A673 (cell line): ENCODE data around the gene COMT. TPM values are rescaled to one million over a fixed set of nuclear protein-coding genes. Genes with fewer than 3 reads are reported as not detected.

ENCODE experiments used
- BruUV-seq: library from RNA; stranded (reverse); fragments of 400-500 nt; replicated peaks from 2 replicates; lab custom pipeline; 2021; lab: Mats Ljungman, UMichigan
- CTCF ChIA-PET: fragments of 300-600 bp; sonication (Branson Sonifier 250); formaldehyde crosslinking; loops from one replicate; lab custom pipeline; 2022; ENCODE audit warnings: antibody characterized with exemption; lab: Charles Lee
- POLR2A ChIA-PET: fragments of 300-600 bp; sonication (Branson Sonifier 250); formaldehyde crosslinking; loops from one replicate; lab custom pipeline; 2022; ENCODE audit warnings: antibody characterized with exemption; ENCODE audit not compliant: low non-redundant PET; lab: Charles Lee
- DNase-seq: peaks from one replicate; pipeline ENCODE4 v3.0.0-alpha.2; 2015; ENCODE audit warnings: low spot score
- H3K27ac ChIP-seq: fragments of 200-600 bp; sonication (generic); 2 replicates; pipeline ENCODE4 v1.5.1; 2016; ENCODE audit warnings: mixed run types, low read depth, mild to moderate bottlenecking, mixed read lengths, antibody characterized with exemption, low read length; ENCODE audit not compliant: poor library complexity, severe bottlenecking
- H3K27me3 ChIP-seq: fragments of 200-600 bp; sonication (generic); replicated peaks from 2 replicates; pipeline ENCODE4 v1.6.1; 2017; ENCODE audit warnings: mixed run types, low read depth, mild to moderate bottlenecking, mixed read lengths, antibody characterized with exemption, low read length; ENCODE audit not compliant: insufficient read depth, poor library complexity
- H3K36me3 ChIP-seq: fragments of 200-600 bp; sonication (generic); 2 replicates; pipeline ENCODE4 v1.6.1; 2016; ENCODE audit warnings: mixed run types, mild to moderate bottlenecking, mixed read lengths, antibody characterized with exemption, low read length; ENCODE audit not compliant: insufficient read depth, poor library complexity, severe bottlenecking
- H3K4me1 ChIP-seq: fragments of 200-600 bp; sonication (generic); 2 replicates; pipeline ENCODE4 v1.6.1; 2017; ENCODE audit warnings: mixed run types, mild to moderate bottlenecking, mixed read lengths, antibody characterized with exemption, low read length; ENCODE audit not compliant: insufficient read depth, poor library complexity, severe bottlenecking
- H3K4me3 ChIP-seq: fragments of 200-600 bp; sonication (generic); 2 replicates; pipeline ENCODE4 v1.5.1; 2016; ENCODE audit warnings: low read depth, mixed run types, mild to moderate bottlenecking, mixed read lengths, low read length; ENCODE audit not compliant: poor library complexity, severe bottlenecking
- H3K9me3 ChIP-seq: fragments of 200-600 bp; sonication (generic); 2 replicates; pipeline ENCODE4 v1.6.1; 2016; ENCODE audit warnings: mixed run types, low read depth, mild to moderate bottlenecking, mixed read lengths, antibody characterized with exemption, low read length; ENCODE audit not compliant: poor library complexity, severe bottlenecking
- CTCF ChIP-seq: fragments of 300-800, 200-600 bp; sonication (generic); conservative IDR thresholded peaks from 2 replicates; pipeline ENCODE4 v1.5.1; 2017; ENCODE audit warnings: low read depth, mild to moderate bottlenecking, antibody characterized with exemption, low read length, moderate library complexity, mixed read lengths
- EZH2 ChIP-seq: fragments of 200-600 bp; sonication (generic); IDR thresholded peaks from 2 replicates; pipeline ENCODE4 v1.6.1; 2017; ENCODE audit warnings: borderline replicate concordance, low read depth, mild to moderate bottlenecking, mixed read lengths, antibody characterized with exemption, low read length; ENCODE audit not compliant: poor library complexity, severe bottlenecking
- intact Hi-C: fragments of 100-400 bp; cut with micrococcal nuclease; formaldehyde crosslinking; loops from one replicate; pipeline ENCODE4 v1.10.0; 2022; ENCODE audit not compliant: unreplicated experiment
- total RNA-seq: library from RNA; stranded (reverse); gene quantifications from 2 replicates; pipeline ENCODE4 v1.2.3, GENCODE V29; 2021

The COMT gene
- total RNA-seq, 1 experiment from 2014 or later: 87.8 TPM

DNA sequence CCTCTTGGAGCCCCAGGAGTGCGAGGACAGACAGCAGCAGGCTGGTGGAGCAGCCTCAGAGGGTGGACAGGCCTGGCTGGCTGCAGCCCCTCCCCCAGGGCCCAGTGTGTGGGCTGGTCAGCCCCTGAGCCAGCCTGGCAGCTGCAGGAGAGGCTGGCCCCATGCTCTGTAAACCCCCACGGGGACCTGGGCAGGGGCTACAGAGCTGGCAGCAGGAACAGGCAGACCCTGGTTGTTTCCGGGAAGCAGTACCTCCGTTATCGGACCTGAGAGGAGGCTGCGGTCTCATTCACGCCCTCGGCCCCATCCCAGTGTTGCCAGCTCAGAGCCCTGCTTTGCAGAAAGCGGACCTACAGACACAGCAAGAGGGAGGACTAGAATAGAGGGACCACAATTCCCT is 38.5 kb upstream of the COMT start:
- no peak for DNase-seq

GRCh38 chr22:19903513-19903912 is 38.1 kb upstream of the COMT start:
- no peak overlapping the region for H3K4me3 ChIP-seq
- no peak for TF ChIP-seq CTCF
- TF ChIP-seq EZH2: no peak
- H3K27me3 ChIP-seq: no peaks in the 10 kb centered on the region
- no peaks in the 10 kb centered on the region for H3K36me3 ChIP-seq
- no peaks in the 10 kb centered on the region for H3K9me3 ChIP-seq
- no peak overlapping the region for H3K27ac ChIP-seq
- intact Hi-C loops: no loop called here
- ChIA-PET POLR2A (no interaction called here), CTCF (interaction anchor here (1.4 kb wide), 1 partner anchor 173 kb away, joined by 4 read pairs; no protein-coding TSS in a partner anchor)
- no peak for DNase-seq
- BruUV-seq: no TSS peak
- peaks cover 16% of the 10 kb centered on the region for H3K4me1 ChIP-seq

More for the DNA sequence above, 38.5 kb upstream of the COMT start:
- intact Hi-C loops: no loop called here
- Histone ChIP-seq H3K27me3 (no peaks in the 10 kb centered on the region), H3K36me3 (no peaks in the 10 kb centered on the region), H3K4me1 (peaks cover 16% of the 10 kb centered on the region), H3K27ac (no peak overlapping the region), H3K9me3 (no peaks in the 10 kb centered on the region), H3K4me3 (no peak overlapping the region)
- POLR2A ChIA-PET: no interaction called here
- BruUV-seq: no TSS peak
- no peak for TF ChIP-seq CTCF
- TF ChIP-seq EZH2: no peak
- CTCF ChIA-PET: interaction anchor here (1.4 kb wide), 1 partner anchor 172 kb away, joined by 4 read pairs; no protein-coding TSS in a partner anchor

DNA sequence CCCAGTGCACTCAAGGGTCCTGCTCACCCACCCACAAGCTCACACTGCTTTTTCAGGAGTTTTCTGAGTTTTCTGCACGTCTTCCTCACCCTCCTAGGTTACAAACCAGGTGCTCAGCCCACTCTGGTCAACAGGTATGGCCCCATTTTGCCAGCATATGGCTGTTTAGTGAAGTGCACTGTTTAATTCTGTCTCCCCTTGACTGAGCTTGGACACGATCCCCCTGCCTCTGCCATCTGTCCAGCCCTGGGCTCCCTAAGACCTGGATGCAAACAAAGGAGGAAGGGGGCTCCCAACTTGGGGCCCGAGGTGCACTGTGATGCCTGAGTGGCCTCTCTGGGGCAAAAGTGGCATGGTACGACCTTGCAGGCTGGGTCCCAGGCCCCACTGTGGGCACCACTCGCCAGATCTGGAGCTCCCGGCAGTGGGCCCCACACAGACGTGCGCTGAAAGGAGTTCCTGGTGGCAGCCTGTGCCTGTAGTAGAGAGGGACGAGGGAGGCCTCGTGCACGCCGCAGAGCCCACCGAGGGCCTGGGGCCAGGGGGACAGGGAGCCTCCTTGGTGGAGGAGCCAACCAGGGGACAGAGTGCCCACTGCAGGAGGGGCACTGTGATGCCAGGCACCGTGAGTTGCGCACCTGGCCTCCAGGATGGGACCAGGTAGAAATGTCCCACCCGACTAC is 37.3 kb upstream of the COMT start:
- Histone ChIP-seq H3K27me3 (no peaks in the 10 kb centered on the region), H3K4me3 (no peak overlapping the region), H3K9me3 (no peaks in the 10 kb centered on the region), H3K36me3 (no peaks in the 10 kb centered on the region), H3K27ac (no peak overlapping the region), H3K4me1 (peaks cover 16% of the 10 kb centered on the region)
- intact Hi-C loops: no loop called here
- POLR2A ChIA-PET: no interaction called here
- DNase-seq: no peak
- TF ChIP-seq CTCF (no peak), EZH2 (no peak)
- CTCF ChIA-PET: interaction anchor here (1.5 kb wide), 1 partner anchor 174 kb away, joined by 4 read pairs; no protein-coding TSS in a partner anchor
- BruUV-seq: no TSS peak
